HEK293 (cell line): ENCODE measurements around the gene PIP5K1B.
A peak's percentile ranks its signal among the peaks of the same experiment; 100 is the strongest.

Experiments used
- GLI4 ChIP-seq: fragments of 450-650 bp; formaldehyde crosslinking; IDR thresholded peaks from 2 replicates; pipeline ENCODE4 v1.5.1; 2016; ENCODE audit warnings: missing biosample characterization, missing genetic modification characterization
- HOXA7 ChIP-seq: sonication (generic); formaldehyde crosslinking; IDR thresholded peaks from 2 replicates; pipeline ENCODE4 v1.8.1; 2022; ENCODE audit warnings: missing genetic modification reagents, borderline replicate concordance
- MYNN ChIP-seq: fragments of 450-650 bp; formaldehyde crosslinking; IDR thresholded peaks from 2 replicates; pipeline ENCODE4 v1.5.1; 2016; ENCODE audit warnings: missing biosample characterization, missing genetic modification characterization, borderline replicate concordance
- MZF1 ChIP-seq: fragments of 450-650 bp; formaldehyde crosslinking; IDR thresholded peaks from 2 replicates; pipeline ENCODE4 v1.5.1; 2017; ENCODE audit warnings: missing biosample characterization, missing genetic modification characterization, borderline replicate concordance
- RBAK ChIP-seq: fragments of 450-650 bp; formaldehyde crosslinking; IDR thresholded peaks from 2 replicates; pipeline ENCODE4 v1.5.1; 2016; ENCODE audit warnings: missing biosample characterization, missing genetic modification characterization
- ZNF10 ChIP-seq: fragments of 450-650 bp; formaldehyde crosslinking; IDR thresholded peaks from 2 replicates; pipeline ENCODE4 v1.5.1; 2017; ENCODE audit warnings: missing biosample characterization, missing genetic modification characterization
- ZNF16 ChIP-seq: fragments of 450-650 bp; formaldehyde crosslinking; IDR thresholded peaks from 2 replicates; pipeline ENCODE4 v1.5.1; 2016; ENCODE audit warnings: low read depth, missing biosample characterization, missing genetic modification characterization
- ZNF2 ChIP-seq: fragments of 450-650 bp; formaldehyde crosslinking; IDR thresholded peaks from 2 replicates; pipeline ENCODE4 v1.5.1; 2016; ENCODE audit warnings: missing biosample characterization, missing genetic modification characterization
- ZNF202 ChIP-seq: fragments of 450-650 bp; formaldehyde crosslinking; IDR thresholded peaks from 2 replicates; pipeline ENCODE4 v1.5.1; 2016; ENCODE audit warnings: missing biosample characterization, missing genetic modification characterization, borderline replicate concordance
- ZNF223 ChIP-seq: fragments of 450-650 bp; formaldehyde crosslinking; IDR thresholded peaks from 2 replicates; pipeline ENCODE4 v1.5.1; 2016; ENCODE audit warnings: missing biosample characterization, missing genetic modification characterization
- ZNF274 ChIP-seq, 2 experiments: fragments of 200-500 bp in 1 of 2; fragments of 450-650 bp in 1 of 2; sonication (Bioruptor generic) in 1 of 2; formaldehyde crosslinking in 1 of 2; IDR thresholded peaks; 2 replicates each; pipeline versions ENCODE4 v1.5.1 to v1.6.1; 2014 to 2016; ENCODE audit warnings: borderline replicate concordance in 1 of 2, inconsistent platforms in 1 of 2, low read length in 1 of 2, missing biosample characterization in 1 of 2, missing genetic modification characterization in 1 of 2
- ZNF292 ChIP-seq: fragments of 450-650 bp; formaldehyde crosslinking; IDR thresholded peaks from 2 replicates; pipeline ENCODE4 v1.5.1; 2016; ENCODE audit warnings: low read depth, missing biosample characterization, missing genetic modification characterization, borderline replicate concordance
- ZNF302 ChIP-seq: fragments of 450-650 bp; formaldehyde crosslinking; IDR thresholded peaks from 2 replicates; pipeline ENCODE4 v1.5.1; 2016; ENCODE audit warnings: missing biosample characterization, missing genetic modification characterization, low read depth
- ZNF549 ChIP-seq: fragments of 450-650 bp; IDR thresholded peaks from 2 replicates; pipeline ENCODE4 v1.5.1; 2018; ENCODE audit warnings: missing biosample characterization, missing genetic modification characterization, mild to moderate bottlenecking, inconsistent platforms, moderate library complexity
- ZNF658 ChIP-seq: fragments of 450-650 bp; formaldehyde crosslinking; IDR thresholded peaks from 2 replicates; pipeline ENCODE4; 2016; ENCODE audit warnings: missing biosample characterization, missing genetic modification characterization
- ZNF76 ChIP-seq: fragments of 450-650 bp; formaldehyde crosslinking; IDR thresholded peaks from 2 replicates; pipeline ENCODE4; 2016; ENCODE audit warnings: low read depth, missing biosample characterization, missing genetic modification characterization, borderline replicate concordance
- TF ChIP-seq, protein P1 (sequence below): fragments of 450-650 bp; IDR thresholded peaks from 2 replicates; pipeline ENCODE4 v1.5.1; 2018; ENCODE audit warnings: missing biosample characterization, mild to moderate bottlenecking, missing genetic modification characterization
- TF ChIP-seq, protein P2 (sequence below): fragments of 450-650 bp; formaldehyde crosslinking; IDR thresholded peaks from 2 replicates; pipeline ENCODE4 v1.5.1; 2016; ENCODE audit warnings: missing biosample characterization, missing genetic modification characterization
- TF ChIP-seq, protein P3 (sequence below): fragments of 450-650 bp; formaldehyde crosslinking; IDR thresholded peaks from 2 replicates; pipeline ENCODE4 v1.5.1; 2017; ENCODE audit warnings: missing biosample characterization, missing genetic modification characterization
- TF ChIP-seq, protein P4 (sequence below): fragments of 450-650 bp; formaldehyde crosslinking; IDR thresholded peaks from 2 replicates; pipeline ENCODE4 v1.5.1; 2016; ENCODE audit warnings: missing biosample characterization, missing genetic modification characterization
- TF ChIP-seq, protein P5 (sequence below): sonication (generic); formaldehyde crosslinking; IDR thresholded peaks from 2 replicates; pipeline ENCODE4 v1.8.1; 2022; ENCODE audit warnings: mild to moderate bottlenecking, moderate library complexity, missing genetic modification reagents
- TF ChIP-seq, protein P6 (sequence below): fragments of 450-650 bp; formaldehyde crosslinking; IDR thresholded peaks from 2 replicates; pipeline ENCODE4 v1.5.1; 2016; ENCODE audit warnings: missing biosample characterization, missing genetic modification characterization
- TF ChIP-seq, protein P7 (sequence below): fragments of 450-650 bp; formaldehyde crosslinking; IDR thresholded peaks from 2 replicates; pipeline ENCODE4 v1.5.1; 2016; ENCODE audit warnings: missing biosample characterization, missing genetic modification characterization

Gene PIP5K1B

DNA sequence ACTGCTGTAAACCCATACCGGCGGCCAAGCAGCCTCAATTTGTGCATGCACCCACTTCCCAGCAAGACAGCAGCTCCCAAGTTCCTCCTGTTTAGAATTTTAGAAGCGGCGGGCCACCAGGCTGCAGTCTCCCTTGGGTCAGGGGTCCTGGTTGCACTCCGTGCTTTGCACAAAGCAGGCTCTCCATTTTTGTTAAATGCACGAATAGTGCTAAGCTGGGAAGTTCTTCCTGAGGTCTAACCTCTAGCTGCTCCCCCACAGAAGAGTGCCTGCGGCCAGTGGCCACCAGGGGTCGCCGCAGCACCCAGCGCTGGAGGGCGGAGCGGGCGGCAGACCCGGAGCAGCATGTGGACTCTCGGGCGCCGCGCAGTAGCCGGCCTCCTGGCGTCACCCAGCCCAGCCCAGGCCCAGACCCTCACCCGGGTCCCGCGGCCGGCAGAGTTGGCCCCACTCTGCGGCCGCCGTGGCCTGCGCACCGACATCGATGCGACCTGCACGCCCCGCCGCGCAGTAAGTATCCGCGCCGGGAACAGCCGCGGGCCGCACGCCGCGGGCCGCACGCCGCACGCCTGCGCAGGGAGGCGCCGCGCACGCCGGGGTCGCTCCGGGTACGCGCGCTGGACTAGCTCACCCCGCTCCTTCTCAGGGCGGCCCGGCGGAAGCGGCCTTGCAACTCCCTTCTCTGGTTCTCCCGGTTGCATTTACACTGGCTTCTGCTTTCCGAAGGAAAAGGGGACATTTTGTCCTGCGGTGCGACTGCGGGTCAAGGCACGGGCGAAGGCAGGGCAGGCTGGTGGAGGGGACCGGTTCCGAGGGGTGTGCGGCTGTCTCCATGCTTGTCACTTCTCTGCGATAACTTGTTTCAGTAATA is 330.6 kb downstream of the PIP5K1B start, which contains the start of gene FXN (continued):
- TF ChIP-seq ZNF10 (no peak), GLI4 (tag by site-specific recombination) (0 out of 2 replicates have a peak, but pooled peaks have one; percentile 29), HOXA7 (CRISPR knock-in tag) (no peak), MZF1 (tag by site-specific recombination) (0 out of 2 replicates have a peak, but pooled peaks have one; percentile 15), ZNF2 (tag by site-specific recombination) (0 out of 2 replicates have a peak, but pooled peaks have one; percentile 43), ZNF658 (tag by site-specific recombination) (no peak), ZNF274 (IDR thresholded peaks at IDR 0.05; ENCODE audit: low read length) (no peak), ZNF274 (tag by site-specific recombination; IDR thresholded peaks at IDR 0.05; ENCODE audit: borderline replicate concordance) (no peak), ZNF16 (tag by site-specific recombination) (no peak), ZNF549 (tag by site-specific recombination) (no peak), ZNF202 (tag by site-specific recombination) (no peak), ZNF223 (tag by site-specific recombination) (no peak), MYNN (tag by site-specific recombination) (no peak), ZNF76 (tag by site-specific recombination) (no peak), ZNF292 (tag by site-specific recombination) (no peak), RBAK (no peak), ZNF302 (no peak)
- TF ChIP-seq, protein P1, sequence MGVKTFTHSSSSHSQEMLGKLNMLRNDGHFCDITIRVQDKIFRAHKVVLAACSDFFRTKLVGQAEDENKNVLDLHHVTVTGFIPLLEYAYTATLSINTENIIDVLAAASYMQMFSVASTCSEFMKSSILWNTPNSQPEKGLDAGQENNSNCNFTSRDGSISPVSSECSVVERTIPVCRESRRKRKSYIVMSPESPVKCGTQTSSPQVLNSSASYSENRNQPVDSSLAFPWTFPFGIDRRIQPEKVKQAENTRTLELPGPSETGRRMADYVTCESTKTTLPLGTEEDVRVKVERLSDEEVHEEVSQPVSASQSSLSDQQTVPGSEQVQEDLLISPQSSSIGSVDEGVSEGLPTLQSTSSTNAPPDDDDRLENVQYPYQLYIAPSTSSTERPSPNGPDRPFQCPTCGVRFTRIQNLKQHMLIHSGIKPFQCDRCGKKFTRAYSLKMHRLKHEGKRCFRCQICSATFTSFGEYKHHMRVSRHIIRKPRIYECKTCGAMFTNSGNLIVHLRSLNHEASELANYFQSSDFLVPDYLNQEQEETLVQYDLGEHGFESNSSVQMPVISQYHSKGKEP (tag by site-specific recombination), result no peak
- TF ChIP-seq, protein P2, sequence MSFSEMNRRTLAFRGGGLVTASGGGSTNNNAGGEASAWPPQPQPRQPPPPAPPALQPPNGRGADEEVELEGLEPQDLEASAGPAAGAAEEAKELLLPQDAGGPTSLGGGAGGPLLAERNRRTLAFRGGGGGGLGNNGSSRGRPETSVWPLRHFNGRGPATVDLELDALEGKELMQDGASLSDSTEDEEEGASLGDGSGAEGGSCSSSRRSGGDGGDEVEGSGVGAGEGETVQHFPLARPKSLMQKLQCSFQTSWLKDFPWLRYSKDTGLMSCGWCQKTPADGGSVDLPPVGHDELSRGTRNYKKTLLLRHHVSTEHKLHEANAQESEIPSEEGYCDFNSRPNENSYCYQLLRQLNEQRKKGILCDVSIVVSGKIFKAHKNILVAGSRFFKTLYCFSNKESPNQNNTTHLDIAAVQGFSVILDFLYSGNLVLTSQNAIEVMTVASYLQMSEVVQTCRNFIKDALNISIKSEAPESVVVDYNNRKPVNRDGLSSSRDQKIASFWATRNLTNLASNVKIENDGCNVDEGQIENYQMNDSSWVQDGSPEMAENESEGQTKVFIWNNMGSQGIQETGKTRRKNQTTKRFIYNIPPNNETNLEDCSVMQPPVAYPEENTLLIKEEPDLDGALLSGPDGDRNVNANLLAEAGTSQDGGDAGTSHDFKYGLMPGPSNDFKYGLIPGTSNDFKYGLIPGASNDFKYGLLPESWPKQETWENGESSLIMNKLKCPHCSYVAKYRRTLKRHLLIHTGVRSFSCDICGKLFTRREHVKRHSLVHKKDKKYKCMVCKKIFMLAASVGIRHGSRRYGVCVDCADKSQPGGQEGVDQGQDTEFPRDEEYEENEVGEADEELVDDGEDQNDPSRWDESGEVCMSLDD (tag by site-specific recombination), result 0 out of 2 replicates have a peak, but pooled peaks have one; percentile 39
- TF ChIP-seq, protein P3, sequence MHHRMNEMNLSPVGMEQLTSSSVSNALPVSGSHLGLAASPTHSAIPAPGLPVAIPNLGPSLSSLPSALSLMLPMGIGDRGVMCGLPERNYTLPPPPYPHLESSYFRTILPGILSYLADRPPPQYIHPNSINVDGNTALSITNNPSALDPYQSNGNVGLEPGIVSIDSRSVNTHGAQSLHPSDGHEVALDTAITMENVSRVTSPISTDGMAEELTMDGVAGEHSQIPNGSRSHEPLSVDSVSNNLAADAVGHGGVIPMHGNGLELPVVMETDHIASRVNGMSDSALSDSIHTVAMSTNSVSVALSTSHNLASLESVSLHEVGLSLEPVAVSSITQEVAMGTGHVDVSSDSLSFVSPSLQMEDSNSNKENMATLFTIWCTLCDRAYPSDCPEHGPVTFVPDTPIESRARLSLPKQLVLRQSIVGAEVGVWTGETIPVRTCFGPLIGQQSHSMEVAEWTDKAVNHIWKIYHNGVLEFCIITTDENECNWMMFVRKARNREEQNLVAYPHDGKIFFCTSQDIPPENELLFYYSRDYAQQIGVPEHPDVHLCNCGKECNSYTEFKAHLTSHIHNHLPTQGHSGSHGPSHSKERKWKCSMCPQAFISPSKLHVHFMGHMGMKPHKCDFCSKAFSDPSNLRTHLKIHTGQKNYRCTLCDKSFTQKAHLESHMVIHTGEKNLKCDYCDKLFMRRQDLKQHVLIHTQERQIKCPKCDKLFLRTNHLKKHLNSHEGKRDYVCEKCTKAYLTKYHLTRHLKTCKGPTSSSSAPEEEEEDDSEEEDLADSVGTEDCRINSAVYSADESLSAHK (tag by site-specific recombination), result no peak
- TF ChIP-seq, protein P4, sequence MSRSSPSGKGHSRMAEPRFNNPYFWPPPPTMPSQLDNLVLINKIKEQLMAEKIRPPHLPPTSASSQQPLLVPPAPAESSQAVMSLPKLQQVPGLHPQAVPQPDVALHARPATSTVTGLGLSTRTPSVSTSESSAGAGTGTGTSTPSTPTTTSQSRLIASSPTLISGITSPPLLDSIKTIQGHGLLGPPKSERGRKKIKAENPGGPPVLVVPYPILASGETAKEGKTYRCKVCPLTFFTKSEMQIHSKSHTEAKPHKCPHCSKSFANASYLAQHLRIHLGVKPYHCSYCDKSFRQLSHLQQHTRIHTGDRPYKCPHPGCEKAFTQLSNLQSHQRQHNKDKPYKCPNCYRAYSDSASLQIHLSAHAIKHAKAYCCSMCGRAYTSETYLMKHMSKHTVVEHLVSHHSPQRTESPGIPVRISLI (tag by site-specific recombination), result no peak
- TF ChIP-seq, protein P5, sequence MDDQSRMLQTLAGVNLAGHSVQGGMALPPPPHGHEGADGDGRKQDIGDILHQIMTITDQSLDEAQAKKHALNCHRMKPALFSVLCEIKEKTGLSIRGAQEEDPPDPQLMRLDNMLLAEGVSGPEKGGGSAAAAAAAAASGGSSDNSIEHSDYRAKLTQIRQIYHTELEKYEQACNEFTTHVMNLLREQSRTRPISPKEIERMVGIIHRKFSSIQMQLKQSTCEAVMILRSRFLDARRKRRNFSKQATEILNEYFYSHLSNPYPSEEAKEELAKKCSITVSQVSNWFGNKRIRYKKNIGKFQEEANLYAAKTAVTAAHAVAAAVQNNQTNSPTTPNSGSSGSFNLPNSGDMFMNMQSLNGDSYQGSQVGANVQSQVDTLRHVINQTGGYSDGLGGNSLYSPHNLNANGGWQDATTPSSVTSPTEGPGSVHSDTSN (CRISPR knock-in tag), result 0 out of 2 replicates have a peak, but pooled peaks have one; percentile 76
- TF ChIP-seq, protein P6, sequence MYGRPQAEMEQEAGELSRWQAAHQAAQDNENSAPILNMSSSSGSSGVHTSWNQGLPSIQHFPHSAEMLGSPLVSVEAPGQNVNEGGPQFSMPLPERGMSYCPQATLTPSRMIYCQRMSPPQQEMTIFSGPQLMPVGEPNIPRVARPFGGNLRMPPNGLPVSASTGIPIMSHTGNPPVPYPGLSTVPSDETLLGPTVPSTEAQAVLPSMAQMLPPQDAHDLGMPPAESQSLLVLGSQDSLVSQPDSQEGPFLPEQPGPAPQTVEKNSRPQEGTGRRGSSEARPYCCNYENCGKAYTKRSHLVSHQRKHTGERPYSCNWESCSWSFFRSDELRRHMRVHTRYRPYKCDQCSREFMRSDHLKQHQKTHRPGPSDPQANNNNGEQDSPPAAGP, result peak; percentile 52; the same call in 1 of the 2 replicates
- TF ChIP-seq, protein P7, sequence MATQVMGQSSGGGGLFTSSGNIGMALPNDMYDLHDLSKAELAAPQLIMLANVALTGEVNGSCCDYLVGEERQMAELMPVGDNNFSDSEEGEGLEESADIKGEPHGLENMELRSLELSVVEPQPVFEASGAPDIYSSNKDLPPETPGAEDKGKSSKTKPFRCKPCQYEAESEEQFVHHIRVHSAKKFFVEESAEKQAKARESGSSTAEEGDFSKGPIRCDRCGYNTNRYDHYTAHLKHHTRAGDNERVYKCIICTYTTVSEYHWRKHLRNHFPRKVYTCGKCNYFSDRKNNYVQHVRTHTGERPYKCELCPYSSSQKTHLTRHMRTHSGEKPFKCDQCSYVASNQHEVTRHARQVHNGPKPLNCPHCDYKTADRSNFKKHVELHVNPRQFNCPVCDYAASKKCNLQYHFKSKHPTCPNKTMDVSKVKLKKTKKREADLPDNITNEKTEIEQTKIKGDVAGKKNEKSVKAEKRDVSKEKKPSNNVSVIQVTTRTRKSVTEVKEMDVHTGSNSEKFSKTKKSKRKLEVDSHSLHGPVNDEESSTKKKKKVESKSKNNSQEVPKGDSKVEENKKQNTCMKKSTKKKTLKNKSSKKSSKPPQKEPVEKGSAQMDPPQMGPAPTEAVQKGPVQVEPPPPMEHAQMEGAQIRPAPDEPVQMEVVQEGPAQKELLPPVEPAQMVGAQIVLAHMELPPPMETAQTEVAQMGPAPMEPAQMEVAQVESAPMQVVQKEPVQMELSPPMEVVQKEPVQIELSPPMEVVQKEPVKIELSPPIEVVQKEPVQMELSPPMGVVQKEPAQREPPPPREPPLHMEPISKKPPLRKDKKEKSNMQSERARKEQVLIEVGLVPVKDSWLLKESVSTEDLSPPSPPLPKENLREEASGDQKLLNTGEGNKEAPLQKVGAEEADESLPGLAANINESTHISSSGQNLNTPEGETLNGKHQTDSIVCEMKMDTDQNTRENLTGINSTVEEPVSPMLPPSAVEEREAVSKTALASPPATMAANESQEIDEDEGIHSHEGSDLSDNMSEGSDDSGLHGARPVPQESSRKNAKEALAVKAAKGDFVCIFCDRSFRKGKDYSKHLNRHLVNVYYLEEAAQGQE (tag by site-specific recombination), result no peak
